GM04504 (cell line): Measurements from ENCODE around the gene APEH.
"Not testable (repeated sequence)": the region's sequence is repeated elsewhere in the genome, so short reads cannot be mapped to it uniquely, and the experiment has no call there.

Source experiments
- DNase-seq: peaks from one replicate; pipeline ENCODE4 v3.0.0-alpha.2; 2012; ENCODE audit warnings: low read depth

APEH gene

GRCh38 chr3:49690856-49691255, 16.7 kb downstream of the APEH start:
- DNase-seq, result not testable (repeated sequence)

GRCh38 chr3:49691481-49691880, 17.3 kb downstream of the APEH start:
- DNase-seq, result not testable (repeated sequence)

- not testable (repeated sequence) for DNase-seq
Measured at GRCh38 chr3:49694409-49695070, 20.4 kb downstream of the APEH start.

- DNase-seq, result not testable (repeated sequence)
Measured at GRCh38 chr3:49695350-49696015, 21.3 kb downstream of the APEH start.

- no peak for DNase-seq
Measured at GRCh38 chr3:49699281-49699979, 25.3 kb downstream of the APEH start.

- no peak for DNase-seq
Measured at GRCh38 chr3:49700014-49700413, 25.9 kb downstream of the APEH start.

- no peak for DNase-seq
Measured at GRCh38 chr3:49700453-49701128, 26.4 kb downstream of the APEH start.

GRCh38 chr3:49701388-49702077, 27.4 kb downstream of the APEH start:
- DNase-seq, result no peak

GRCh38 chr3:49702672-49703071, 28.5 kb downstream of the APEH start:
- no peak for DNase-seq

GRCh38 chr3:49703443-49703927, 29.3 kb downstream of the APEH start:
- DNase-seq, result no peak

- no peak for DNase-seq
Measured at GRCh38 chr3:49703956-49704355, 29.8 kb downstream of the APEH start.

- DNase-seq, result no peak
Measured at GRCh38 chr3:49704629-49705028, 30.5 kb downstream of the APEH start.

- DNase-seq, result no peak
Measured at GRCh38 chr3:49705390-49705960, 31.3 kb downstream of the APEH start.

GRCh38 chr3:49706456-49707112, 32.4 kb downstream of the APEH start:
- no peak for DNase-seq

- no peak for DNase-seq
Measured at GRCh38 chr3:49707113-49707480, 32.9 kb downstream of the APEH start.

- DNase-seq, result no peak
Measured at GRCh38 chr3:49709852-49710251, 35.7 kb downstream of the APEH start.

GRCh38 chr3:49711489-49711888, 37.3 kb downstream of the APEH start:
- no peak for DNase-seq

- DNase-seq, result no peak
Measured at GRCh38 chr3:49712166-49712565, 38.0 kb downstream of the APEH start.

GRCh38 chr3:49712631-49713317, 38.6 kb downstream of the APEH start:
- DNase-seq, result no peak

- no peak for DNase-seq
Measured at GRCh38 chr3:49713336-49714105, 39.4 kb downstream of the APEH start.
